HCT116 (cell line): ENCODE data around the gene CALCA. TPM values are rescaled to one million over a fixed set of nuclear protein-coding genes. Genes with fewer than 3 reads are reported as not detected.

Source experiments
- ATAC-seq: fragments of 200-7000 bp; cut with Tn5 transposase; 2 replicates; pipeline ENCODE4 v1.9.1; 2020; ENCODE audit warnings: mild to moderate bottlenecking, moderate library complexity
- BruUV-seq: library from RNA; stranded (reverse); fragments of 400-500 nt; replicated peaks from 2 replicates; lab custom pipeline; 2021; lab: Mats Ljungman, UMichigan
- CTCF ChIA-PET: fragments of 300-600 bp; sonication (Branson Sonifier 250); formaldehyde crosslinking; loops from one replicate; lab custom pipeline; 2021; ENCODE audit warnings: antibody characterized with exemption; lab: Charles Lee
- POLR2A ChIA-PET: fragments of 300-600, 350-600 bp; sonication (Branson Sonifier 250); formaldehyde crosslinking; loops from one replicate; lab custom pipeline; 2021; ENCODE audit warnings: antibody characterized with exemption; lab: Charles Lee
- RAD21 ChIA-PET, 2 experiments: fragments of 300-600 bp; sonication (Branson Sonifier 250); formaldehyde crosslinking; loops; one replicate each; lab custom pipeline; 2023; ENCODE audit warnings: low total read pairs in 2 of 2; ENCODE audit not compliant: uncharacterized antibody in 2 of 2, unreplicated experiment in 2 of 2, low non-redundant PET in 1 of 2; lab: Charles Lee
- DNase-seq: peaks from one replicate; pipeline ENCODE4 v3.0.0-alpha.2; 2010; ENCODE audit warnings: low read depth, low spot score
- H2AFZ ChIP-seq: fragments of 200-600 bp; shearing (Covaris generic), sonication (generic); 2 replicates; pipeline ENCODE4 v1.6.1; 2017; ENCODE audit warnings: low read depth, mixed run types, mixed read lengths, antibody characterized with exemption, low read length; ENCODE audit not compliant: poor library complexity, severe bottlenecking
- H3K27ac ChIP-seq: 2 replicates; pipeline ENCODE4 v1.5.1; 2012; ENCODE audit warnings: low read depth, low read length
- H3K27me3 ChIP-seq: fragments of 200-600 bp; sonication (generic); 2 replicates; pipeline ENCODE4 v1.6.1; 2016; ENCODE audit warnings: mixed run types, low read length, mixed read lengths; ENCODE audit not compliant: insufficient read depth
- H3K36me3 ChIP-seq, 2 experiments: fragments of 200-500 bp in 1 of 2; fragments of 200-600 bp in 1 of 2; sonication (Bioruptor generic) in 1 of 2; sonication (generic) in 1 of 2; 2 replicates each; pipeline versions ENCODE4 v1.5.1 to v1.6.1; 2014 to 2016; ENCODE audit warnings: low read length in 2 of 2, inconsistent platforms in 1 of 2, mixed read lengths in 1 of 2, mixed run types in 1 of 2; ENCODE audit not compliant: insufficient read depth in 2 of 2, control insufficient read depth in 1 of 2
- H3K4me1 ChIP-seq, 2 experiments: fragments of 200-600 bp in 1 of 2; sonication (generic) in 1 of 2; 2 replicates each; pipeline versions ENCODE4 v1.5.1 to v1.6.1; 2012 to 2017; ENCODE audit warnings: low read length in 2 of 2, inconsistent platforms in 1 of 2, mild to moderate bottlenecking in 1 of 2, mixed read lengths in 1 of 2, mixed run types in 1 of 2, moderate library complexity in 1 of 2; ENCODE audit not compliant: insufficient read depth in 2 of 2, control insufficient read depth in 1 of 2
- H3K4me2 ChIP-seq: fragments of 200-600 bp; sonication (generic); 2 replicates; pipeline ENCODE4 v1.6.1; 2017; ENCODE audit warnings: mixed run types, low read length, mixed read lengths
- H3K4me3 ChIP-seq, 2 experiments: fragments of 200-600 bp in 1 of 2; sonication (generic) in 1 of 2; replicated peaks in 1 of 2; 2 replicates each; pipeline ENCODE4 v1.5.1; 2011 to 2016; ENCODE audit warnings: low read length in 2 of 2, control low read depth in 1 of 2, low read depth in 1 of 2, mild to moderate bottlenecking in 1 of 2, mixed read lengths in 1 of 2, mixed run types in 1 of 2
- H3K79me2 ChIP-seq: fragments of 200-600 bp; sonication (generic); 2 replicates; pipeline ENCODE4 v1.6.1; 2017; ENCODE audit warnings: mild to moderate bottlenecking, mixed run types, low read length, moderate library complexity, mixed read lengths; ENCODE audit not compliant: insufficient read depth
- H3K9ac ChIP-seq: fragments of 200-600 bp; sonication (generic); 2 replicates; pipeline ENCODE4 v1.6.1; 2016; ENCODE audit warnings: low read length, mixed read lengths
- H3K9me2 ChIP-seq: fragments of 200-600 bp; sonication (generic), shearing (Covaris generic); 2 replicates; pipeline ENCODE4 v1.6.1; 2017; ENCODE audit warnings: mixed run types, mild to moderate bottlenecking, moderate library complexity; ENCODE audit not compliant: insufficient read depth
- H3K9me3 ChIP-seq, 2 experiments: fragments of 200-500 bp in 1 of 2; fragments of 200-600 bp in 1 of 2; sonication (Bioruptor generic) in 1 of 2; sonication (generic) in 1 of 2; 2 replicates each; pipeline ENCODE4 v1.6.1; 2014 to 2017; ENCODE audit warnings: low read length in 2 of 2, mixed read lengths in 2 of 2, inconsistent platforms in 1 of 2, low read depth in 1 of 2, mild to moderate bottlenecking in 1 of 2, mixed run types in 1 of 2, moderate library complexity in 1 of 2; ENCODE audit not compliant: control insufficient read depth in 1 of 2, insufficient read depth in 1 of 2
- H4K20me1 ChIP-seq: fragments of 200-600 bp; sonication (generic), shearing (Covaris generic); 2 replicates; pipeline ENCODE4 v1.6.1; 2017; ENCODE audit warnings: mixed run types, mild to moderate bottlenecking, moderate library complexity; ENCODE audit not compliant: insufficient read depth
- ATF3 ChIP-seq: IDR thresholded peaks from 2 replicates; pipeline ENCODE4 v1.6.1; 2012
- CEBPB ChIP-seq: IDR thresholded peaks from 2 replicates; pipeline ENCODE4 v1.6.1; 2012; ENCODE audit warnings: low read depth
- CTCF ChIP-seq, 3 experiments: fragments of 200-600 bp in 1 of 3; sonication (generic) in 1 of 3; IDR thresholded peaks in 2 of 3; conservative IDR thresholded peaks in 1 of 3; 2 replicates each; pipeline ENCODE4 v1.5.1; 2012 to 2017; ENCODE audit warnings: low read depth in 2 of 3, low read length in 2 of 3, antibody characterized with exemption in 1 of 3, borderline replicate concordance in 1 of 3, control low read depth in 1 of 3, mild to moderate bottlenecking in 1 of 3, mixed read lengths in 1 of 3, mixed run types in 1 of 3, moderate library complexity in 1 of 3; ENCODE audit not compliant: insufficient read depth in 1 of 3
- EGR1 ChIP-seq: IDR thresholded peaks from 2 replicates; pipeline ENCODE4 v1.6.1; 2012; ENCODE audit warnings: low read depth
- ELF1 ChIP-seq: IDR thresholded peaks from 2 replicates; pipeline ENCODE4 v1.6.1; 2012; ENCODE audit warnings: low read depth, borderline replicate concordance
- EZH2 ChIP-seq: fragments of 200-600 bp; sonication (generic); IDR thresholded peaks from 2 replicates; pipeline ENCODE4 v1.6.1; 2017; ENCODE audit warnings: antibody characterized with exemption, mixed run types
- EZH2phosphoT487 ChIP-seq: fragments of 200-600 bp; IDR thresholded peaks from 2 replicates; pipeline ENCODE4 v1.6.1; 2018; ENCODE audit warnings: antibody characterized with exemption, borderline replicate concordance
- FOSL1 ChIP-seq: IDR thresholded peaks from 2 replicates; pipeline ENCODE4 v1.6.1; 2012; ENCODE audit warnings: low read depth
- JUND ChIP-seq: IDR thresholded peaks from 2 replicates; pipeline ENCODE4 v1.6.1; 2012
- MAX ChIP-seq: IDR thresholded peaks from 2 replicates; pipeline ENCODE4 v1.6.1; 2012
- POLR2A ChIP-seq: IDR thresholded peaks from 2 replicates; pipeline ENCODE4 v1.7.0; 2011; ENCODE audit warnings: borderline replicate concordance; ENCODE audit not compliant: insufficient read depth, insufficient read length; ENCODE audit errors: extremely low read depth
- POLR2AphosphoS5 ChIP-seq: IDR thresholded peaks from 2 replicates; pipeline ENCODE4 v1.6.1; 2011; ENCODE audit warnings: mild to moderate bottlenecking, low read depth, low read length, moderate library complexity
- RAD21 ChIP-seq: IDR thresholded peaks from 2 replicates; pipeline ENCODE4 v1.6.1; 2012; ENCODE audit warnings: low read depth, mild to moderate bottlenecking
- REST ChIP-seq: IDR thresholded peaks from 2 replicates; pipeline ENCODE4 v1.6.1; 2012; ENCODE audit warnings: low read depth
- SIN3A ChIP-seq: IDR thresholded peaks from 2 replicates; pipeline ENCODE4 v1.6.1; 2012; ENCODE audit warnings: low read depth
- SP1 ChIP-seq: IDR thresholded peaks from 2 replicates; pipeline ENCODE4 v1.6.1; 2012; ENCODE audit warnings: low read depth
- SRF ChIP-seq: IDR thresholded peaks from 2 replicates; pipeline ENCODE4 v1.6.1; 2012; ENCODE audit warnings: low read depth
- TCF7L2 ChIP-seq: IDR thresholded peaks from 2 replicates; pipeline ENCODE4 v1.7.0; 2011; ENCODE audit warnings: borderline replicate concordance, inconsistent platforms; ENCODE audit not compliant: insufficient read depth, insufficient read length; ENCODE audit errors: extremely low read depth
- YY1 ChIP-seq: IDR thresholded peaks from 2 replicates; pipeline ENCODE4 v1.6.1; 2011; ENCODE audit warnings: low read length, low read depth, moderate library complexity, mild to moderate bottlenecking; ENCODE audit not compliant: insufficient replicate concordance; ENCODE audit errors: extremely low read depth
- ZNF274 ChIP-seq: fragments of 200-500 bp; sonication (Bioruptor generic); IDR thresholded peaks from 2 replicates; pipeline ENCODE4 v1.6.1; 2014; ENCODE audit warnings: mild to moderate bottlenecking, low read depth, low read length, inconsistent platforms
- intact Hi-C: fragments of 100-400 bp; cut with micrococcal nuclease; formaldehyde crosslinking; loops from 2 replicates; pipeline ENCODE4 v1.10.0; 2022
- total RNA-seq: library from RNA; stranded (reverse); gene quantifications from one replicate; pipeline ENCODE4 v1.2.1, GENCODE V29; 2021; ENCODE audit not compliant: unreplicated experiment

The CALCA gene
- total RNA-seq, 1 experiment from 2014 or later = not detected

- Histone ChIP-seq H4K20me1 (no peaks in the 10 kb centered on the region), H3K36me3 (no peaks in the 10 kb centered on the region), H3K27ac (no peak overlapping the region), H3K9me2 (no peaks in the 10 kb centered on the region)
- ChIA-PET CTCF (interaction anchor here (1.5 to 2.3 kb wide), 3 partner anchors 20 to 41 kb away, joined by 3 to 6 read pairs (median 4); no protein-coding TSS in a partner anchor), POLR2A (no interaction called here)
- DNase-seq = no peak
- no peak for TF ChIP-seq EGR1
- no peak for TF ChIP-seq MAX
- no peak for TF ChIP-seq POLR2AphosphoS5
- TF ChIP-seq EZH2phosphoT487 = no peak
- TF ChIP-seq ELF1 = no peak
- TF ChIP-seq SIN3A = no peak
- TF ChIP-seq ATF3 = no peak
- no peak for TF ChIP-seq SP1
- TF ChIP-seq SRF = no peak
- no peak for TF ChIP-seq POLR2A
- no peak for TF ChIP-seq REST
- TF ChIP-seq TCF7L2 = no peak
- TF ChIP-seq CTCF (IDR thresholded peaks at IDR 0.05 in 2 of 3, conservative IDR thresholded peaks at IDR 0.05 in 1 of 3; ENCODE audit: borderline replicate concordance in 1 of 3, insufficient read depth in 1 of 3, low read depth in 2 of 3, low read length in 2 of 3) = no peak
- no peak for TF ChIP-seq CEBPB
- TF ChIP-seq ZNF274 = no peak
- TF ChIP-seq JUND = no peak
- TF ChIP-seq YY1 = no peak
- no peak for TF ChIP-seq FOSL1
- TF ChIP-seq EZH2 = no peak
- no peak for TF ChIP-seq RAD21
- TF ChIP-seq, all 23 proteins: peak for 0
- peaks cover 0 to 2% of the 10 kb centered on the region in 2 experiments; a peak in 1 of 4 replicates for H3K4me1 ChIP-seq
- H3K79me2 ChIP-seq = no peaks in the 10 kb centered on the region
- RAD21 ChIA-PET = no interaction called here
- no peak overlapping the region for H3K4me2 ChIP-seq
- no peak overlapping the region for H2AFZ ChIP-seq
- no peaks in the 10 kb centered on the region for H3K27me3 ChIP-seq
- H3K4me3 ChIP-seq = no peak overlapping the region
- no peak overlapping the region for H3K9ac ChIP-seq
- intact Hi-C loops = no loop called here
- no peaks in the 10 kb centered on the region for H3K9me3 ChIP-seq
- BruUV-seq = no TSS peak
- no peak for ATAC-seq
Observed at GRCh38 chr11:14949437-14950147, 22.6 kb downstream of the CALCA start.
